Activated CD4-positive, alpha-beta T cell treated with anti-CD3 and anti-CD28 coated beads, Interleukin-2, Interleukin-4, amounts not matched to agents 100 ng/mL and 50 ng/mL, durations not matched to agents 16 hours and 8 hours (primary cell): Measurements from ENCODE around the gene SGK1.
"Not testable (repeated sequence)": the region's sequence is repeated elsewhere in the genome, so short reads cannot be mapped to it uniquely, and the experiment has no call there.

Source experiments
- DNase-seq: peaks from one replicate; pipeline ENCODE4 v3.0.0-alpha.2; 2020; ENCODE audit warnings: low spot score

SGK1 gene

DNA sequence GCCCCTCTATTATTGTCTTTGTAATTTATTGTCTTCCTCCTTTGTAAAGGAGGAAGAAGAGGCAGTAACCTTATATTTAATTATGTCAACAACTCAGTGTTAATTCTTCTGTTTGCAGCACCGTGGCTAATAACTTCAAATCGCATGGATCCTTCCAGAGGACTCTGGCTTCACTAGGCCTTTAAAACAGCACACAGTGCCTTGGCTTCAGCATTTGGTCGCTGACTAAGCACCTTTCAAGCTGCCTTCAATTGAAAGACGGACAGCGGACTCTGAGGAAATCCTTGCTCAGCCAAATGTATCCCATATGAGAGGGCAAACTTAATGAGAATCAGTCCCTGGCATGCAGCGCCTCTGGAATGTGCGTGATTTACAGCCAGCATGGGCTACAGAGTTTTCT lies 64.2 kb downstream of the SGK1 start:
- DNase-seq = no peak

DNA sequence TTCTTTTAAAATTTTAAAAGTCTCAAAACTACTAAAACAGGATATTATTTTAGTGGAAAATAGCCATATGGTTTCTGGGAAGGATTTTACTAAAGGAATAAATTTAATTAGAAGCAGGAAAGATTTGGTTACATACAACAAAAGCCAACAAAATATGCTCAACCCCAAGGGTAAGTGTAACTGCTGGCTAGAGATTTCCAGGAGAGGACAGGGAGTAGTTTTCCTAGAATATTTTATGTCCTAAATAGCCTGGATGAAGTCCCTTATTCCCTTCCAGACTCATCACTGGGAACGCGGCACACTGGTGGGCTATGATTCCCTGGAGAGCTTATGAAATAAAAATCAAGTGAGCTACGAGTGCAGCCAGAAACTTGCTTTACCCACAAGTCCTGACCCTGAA lies 66.6 kb downstream of the SGK1 start:
- DNase-seq = no peak

GRCh38 chr6:134250776-134251175 lies 67.1 kb downstream of the SGK1 start:
- DNase-seq = no peak

- peak; percentile 33 for DNase-seq
These were observed 67.9 kb downstream of the SGK1 start for GRCh38 chr6:134249759-134250602.

GRCh38 chr6:134249239-134249758 lies 68.6 kb downstream of the SGK1 start:
- no peak for DNase-seq

DNA sequence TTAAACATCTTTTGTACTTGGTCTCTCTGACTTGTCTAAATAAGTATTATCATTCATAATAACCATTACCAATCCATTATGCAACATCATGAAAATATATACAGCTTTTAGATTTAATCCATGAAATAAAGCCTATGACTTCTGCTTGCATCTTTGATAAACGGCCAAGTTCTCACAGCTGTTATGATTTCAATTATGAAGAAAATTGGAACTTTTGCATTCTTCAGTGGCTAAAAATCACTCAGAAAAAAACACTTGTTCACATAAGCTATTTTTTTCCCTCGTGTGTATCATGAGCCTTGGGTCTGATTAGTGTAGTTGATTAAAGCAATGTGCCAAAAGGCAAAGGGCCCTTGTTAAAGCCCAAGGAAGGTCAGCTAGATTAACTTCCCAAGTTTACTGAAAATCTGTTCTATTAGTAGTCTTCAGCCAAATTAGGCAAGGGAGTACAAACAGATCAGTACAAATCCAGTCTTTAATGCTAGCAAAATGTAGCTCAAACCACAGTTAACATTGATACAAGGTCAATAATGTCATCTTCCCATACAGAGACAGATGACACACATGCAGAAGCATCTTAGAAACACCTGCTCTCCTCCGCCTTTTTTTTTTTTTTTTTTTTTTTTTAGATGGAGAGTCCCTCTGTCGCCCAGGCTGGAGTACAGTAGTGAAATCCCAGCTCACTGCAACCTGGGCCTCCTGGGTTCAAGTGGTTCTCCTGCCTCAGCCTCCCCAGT lies 69.9 kb downstream of the SGK1 start:
- DNase-seq = no peak

- DNase-seq = peak; percentile 93
These were observed 70.6 kb downstream of the SGK1 start for GRCh38 chr6:134247231-134247833.

- DNase-seq = no peak
These were observed 72.2 kb downstream of the SGK1 start for GRCh38 chr6:134245706-134246105.

GRCh38 chr6:134245041-134245440 lies 72.9 kb downstream of the SGK1 start:
- no peak for DNase-seq

DNA sequence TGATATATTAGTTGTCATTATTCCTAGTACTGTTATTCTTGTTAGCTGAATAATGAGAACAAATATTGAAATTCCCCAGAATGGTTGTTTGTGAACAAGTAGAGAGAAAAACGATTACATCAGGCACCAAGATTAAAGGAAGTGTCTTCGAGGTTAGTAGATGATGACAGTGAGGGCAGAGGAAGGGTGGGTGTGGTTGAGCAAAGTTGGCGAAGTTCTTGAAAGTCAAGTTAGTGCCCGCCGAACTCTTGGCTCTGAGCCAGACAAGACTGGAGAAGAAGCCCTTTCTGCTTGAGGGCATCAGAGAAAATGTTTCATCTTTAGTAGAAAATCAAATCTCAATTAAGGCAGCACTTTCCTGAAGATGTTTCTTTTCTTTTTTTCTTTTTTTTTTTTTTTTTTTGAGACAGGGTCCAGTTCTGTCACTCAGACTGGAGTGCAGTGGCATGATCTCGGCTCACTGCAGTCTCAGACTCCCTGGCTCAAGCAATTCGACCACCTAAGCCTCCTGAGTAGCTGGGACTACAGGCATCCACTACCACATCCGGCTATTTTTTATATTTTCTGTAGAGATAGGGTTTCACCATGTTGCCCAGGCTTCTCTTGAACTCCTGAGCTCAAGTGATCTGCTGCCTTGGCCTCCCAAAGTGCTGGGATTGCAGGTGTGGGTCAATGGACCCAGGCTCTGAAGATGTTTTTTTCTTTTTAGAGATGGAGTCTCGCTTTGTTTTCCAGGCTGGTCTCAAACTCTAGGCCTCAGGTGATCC lies 77.1 kb downstream of the SGK1 start:
- DNase-seq = peak; percentile 82

GRCh38 chr6:134238960-134239795 lies 78.7 kb downstream of the SGK1 start:
- no peak for DNase-seq

DNA sequence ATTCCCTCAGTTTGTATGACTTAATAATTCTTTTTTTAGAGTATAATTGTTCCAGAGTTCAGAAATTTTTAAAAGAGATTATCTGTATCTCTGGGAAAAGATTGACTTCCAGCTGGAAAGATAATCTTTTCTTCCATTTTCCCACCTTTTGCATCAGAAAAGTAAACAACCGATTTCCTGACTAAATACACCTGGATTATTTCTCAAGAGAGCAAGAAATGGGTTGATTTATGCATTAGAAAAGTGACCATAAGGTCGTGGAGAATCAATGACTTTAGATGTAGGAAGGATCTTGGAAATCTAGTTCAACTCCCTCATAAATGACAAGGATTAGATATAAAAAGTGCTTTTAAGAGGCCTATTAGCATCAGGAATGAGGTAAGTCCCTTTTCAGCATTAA lies 79.9 kb downstream of the SGK1 start:
- no peak for DNase-seq

DNA sequence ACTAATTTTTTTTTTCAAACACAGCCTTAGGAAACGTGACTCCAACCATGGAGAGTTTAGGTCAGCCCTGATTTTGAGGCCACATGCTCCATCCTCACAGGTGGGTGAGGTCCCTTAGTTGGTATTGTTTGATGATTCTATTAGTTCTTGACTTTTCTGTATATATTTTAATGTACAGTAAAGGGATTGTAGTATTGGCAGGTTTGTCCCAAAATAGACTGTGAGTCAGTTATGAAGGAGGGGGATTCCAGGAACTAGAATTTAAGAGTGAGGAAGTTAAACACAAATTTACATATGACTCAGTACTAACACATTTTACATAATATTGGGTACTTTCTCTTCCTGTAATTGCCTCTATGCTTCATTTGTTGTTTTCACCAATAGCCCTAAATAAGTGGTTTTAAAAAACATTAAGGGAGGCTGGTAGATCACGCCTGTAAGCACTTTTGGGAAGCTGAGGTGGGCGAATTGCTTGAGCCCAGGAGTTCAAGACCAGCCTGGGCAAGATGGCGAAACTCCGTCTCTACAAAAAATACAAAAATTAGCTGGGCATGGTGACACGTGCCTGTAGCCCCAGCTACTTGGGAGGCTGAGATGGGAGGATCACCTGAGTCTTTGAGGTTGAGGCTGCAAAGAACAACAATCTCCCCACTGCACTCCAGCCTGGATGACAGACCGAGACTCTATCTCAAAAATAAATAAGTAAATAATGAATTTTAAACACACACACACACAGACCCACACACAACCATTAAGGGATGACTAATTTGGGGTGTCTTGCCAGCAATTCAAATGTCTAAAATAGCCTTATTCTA lies 81.8 kb downstream of the SGK1 start:
- DNase-seq = peak; percentile 75

GRCh38 chr6:134235334-134235733 lies 82.6 kb downstream of the SGK1 start:
- DNase-seq = not testable (repeated sequence)

DNA sequence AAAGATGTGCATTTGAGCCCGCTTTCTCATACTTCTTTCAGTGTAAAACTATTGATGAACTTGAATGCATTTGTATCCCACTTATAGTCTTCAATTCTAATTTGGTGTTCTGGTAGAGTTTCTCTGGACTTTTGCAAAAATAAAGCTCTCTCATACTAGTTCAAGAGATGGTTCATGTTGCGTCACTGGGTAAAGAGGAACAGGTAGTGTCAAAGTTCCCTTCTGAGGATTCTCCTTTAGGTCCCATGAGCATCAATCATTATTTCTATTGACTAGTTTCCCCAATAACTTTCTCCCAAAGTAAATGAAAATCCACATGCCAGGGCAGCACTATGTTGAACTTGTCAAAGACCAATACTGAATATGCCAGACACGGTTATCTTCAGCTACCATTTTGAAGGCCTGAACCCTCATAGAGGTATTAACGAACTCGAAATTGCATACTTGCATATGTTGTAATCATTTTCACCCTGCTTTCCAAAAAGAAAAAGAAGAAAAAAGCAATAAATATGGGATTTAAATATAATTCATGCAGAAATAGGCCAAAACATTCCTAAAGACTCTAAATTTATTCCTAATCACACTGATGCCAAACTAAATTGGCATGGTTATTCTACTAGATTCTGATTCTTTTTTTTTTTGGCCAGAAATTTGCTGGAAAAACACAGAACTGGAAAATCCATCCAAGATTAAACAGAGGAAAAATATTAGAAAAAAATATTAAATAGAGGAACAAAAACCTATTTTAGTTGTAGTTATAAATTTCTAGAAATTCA lies 84.5 kb downstream of the SGK1 start:
- DNase-seq = no peak

DNA sequence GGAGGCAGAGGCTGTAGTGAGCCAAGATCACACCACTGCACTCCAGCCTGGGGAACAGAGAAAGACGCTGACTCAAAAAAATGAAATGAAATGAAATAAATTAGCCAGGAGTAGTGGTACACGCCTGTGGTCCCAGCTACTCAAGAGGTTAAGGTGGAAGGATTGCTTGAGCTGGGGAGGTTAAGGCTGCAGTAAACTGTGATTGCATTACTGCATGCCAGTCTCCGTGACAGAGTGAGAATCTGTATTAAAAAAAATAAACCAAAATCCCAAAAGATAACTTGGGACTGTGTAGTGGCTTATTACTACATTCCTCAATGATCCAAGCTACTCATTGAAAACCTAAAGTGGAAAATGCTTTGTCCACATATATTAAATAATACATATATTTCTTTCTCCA lies 87.0 kb downstream of the SGK1 start:
- DNase-seq = no peak

DNA sequence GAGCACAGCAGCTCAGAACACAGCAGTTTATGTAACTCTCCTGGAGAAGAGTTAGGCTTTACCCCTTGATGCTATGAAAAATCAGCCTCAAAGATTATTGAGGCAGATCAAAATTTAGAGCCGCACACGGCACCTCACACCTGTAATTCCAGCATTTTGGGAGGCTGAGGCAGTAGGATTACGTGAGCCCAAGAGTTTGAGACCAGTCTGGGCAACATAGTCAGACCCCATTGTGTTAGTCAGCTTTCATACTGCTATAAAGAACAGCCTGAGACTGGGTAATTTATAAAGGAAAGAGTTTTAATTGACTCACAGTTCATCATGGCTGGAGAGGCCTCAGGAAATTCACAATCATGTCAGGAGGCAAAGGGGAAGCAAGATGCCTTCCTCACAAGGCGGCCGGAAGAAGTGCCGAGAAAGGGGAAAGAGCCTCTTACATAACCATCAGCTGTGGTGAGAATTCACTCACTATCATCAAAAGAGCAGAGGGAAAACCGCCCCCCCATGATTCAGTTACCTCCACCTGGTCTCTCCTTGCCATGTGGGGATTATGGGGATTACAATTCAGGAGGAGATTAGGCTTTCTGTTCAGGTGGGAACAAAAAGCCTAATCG lies 87.7 kb downstream of the SGK1 start:
- no peak for DNase-seq

DNA sequence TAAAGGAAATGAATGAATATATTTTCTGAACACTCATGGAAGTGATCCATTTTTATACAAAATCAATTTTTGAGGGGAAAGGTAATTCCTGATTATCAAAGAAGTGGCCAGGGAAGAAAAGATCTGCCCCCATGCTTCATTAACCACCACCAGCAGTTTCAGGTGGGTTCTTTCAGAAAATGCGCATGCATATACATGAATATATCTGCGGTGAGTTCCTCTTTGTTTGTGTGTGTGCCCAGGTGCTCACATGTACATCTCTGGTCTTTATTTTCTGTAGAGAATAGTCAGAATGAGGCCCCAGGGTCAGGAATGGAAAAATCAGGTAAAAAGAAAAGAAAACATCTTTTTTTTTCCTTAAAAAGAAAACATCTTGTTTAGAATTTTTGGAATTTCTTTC lies 88.4 kb downstream of the SGK1 start:
- no peak for DNase-seq
